Neutrophil (primary cell): Measurements from ENCODE around the gene NOD1.

Experiments
- H3K27ac ChIP-seq: fragments of 200-600 bp; sonication (generic); 2 replicates; pipeline ENCODE4 v1.5.1; 2016; ENCODE audit warnings: mild to moderate bottlenecking, moderate library complexity
- H3K27me3 ChIP-seq: fragments of 200-600 bp; sonication (generic); 2 replicates; pipeline ENCODE4 v1.6.0; 2016; ENCODE audit warnings: mild to moderate bottlenecking
- H3K36me3 ChIP-seq: fragments of 200-600 bp; sonication (generic); 2 replicates; pipeline ENCODE4 v1.5.1; 2017
- H3K4me1 ChIP-seq, 2 experiments: fragments of 200-600 bp in 1 of 2; sonication (generic) in 1 of 2; 1 replicate in 1 of 2; 2 replicates in 1 of 2; pipeline versions ENCODE4 v1.5.1 to v1.6.1; 2013 to 2016; ENCODE audit warnings: low read depth in 1 of 2, low read length in 1 of 2, mild to moderate bottlenecking in 1 of 2, moderate library complexity in 1 of 2; ENCODE audit not compliant: control insufficient read depth in 1 of 2, insufficient read depth in 1 of 2
- H3K4me3 ChIP-seq, 2 experiments: fragments of 200-600 bp in 1 of 2; sonication (generic) in 1 of 2; 1 replicate in 1 of 2; 2 replicates in 1 of 2; pipeline ENCODE4 v1.5.1; 2013 to 2016; ENCODE audit warnings: low read depth in 1 of 2, low read length in 1 of 2, mild to moderate bottlenecking in 1 of 2, moderate library complexity in 1 of 2
- H3K9me3 ChIP-seq: fragments of 200-600 bp; sonication (generic); 2 replicates; pipeline ENCODE4 v1.5.1; 2016
- CTCF ChIP-seq: fragments of 200-600 bp; sonication (generic); IDR thresholded peaks from 2 replicates; pipeline ENCODE4 v1.5.1; 2016; ENCODE audit warnings: antibody characterized with exemption

Gene NOD1

GRCh38 chr7:30396389-30396788 lies 82.2 kb downstream of the NOD1 start:
- Histone ChIP-seq H3K9me3 (no peaks in the 10 kb centered on the region), H3K36me3 (no peaks in the 10 kb centered on the region), H3K27ac (no peak overlapping the region), H3K4me3 (no peak overlapping the region), H3K4me1 (no peaks in the 10 kb centered on the region), H3K27me3 (no peaks in the 10 kb centered on the region)
- TF ChIP-seq CTCF: no peak

- Histone ChIP-seq H3K9me3 (no peaks in the 10 kb centered on the region), H3K27me3 (no peaks in the 10 kb centered on the region), H3K4me1 (no peaks in the 10 kb centered on the region), H3K27ac (no peak overlapping the region), H3K4me3 (no peak overlapping the region), H3K36me3 (no peaks in the 10 kb centered on the region)
- TF ChIP-seq CTCF: no peak
Observed at GRCh38 chr7:30395676-30396075, 82.9 kb downstream of the NOD1 start.

- TF ChIP-seq CTCF: no peak
- Histone ChIP-seq H3K4me1 (peaks cover 0 to 4% of the 10 kb centered on the region in 2 experiments), H3K27me3 (no peaks in the 10 kb centered on the region), H3K27ac (no peak overlapping the region), H3K36me3 (peaks cover 3% of the 10 kb centered on the region), H3K4me3 (no peak overlapping the region), H3K9me3 (no peaks in the 10 kb centered on the region)
Observed at GRCh38 chr7:30391806-30392205, 86.8 kb downstream of the NOD1 start.

- no peaks in the 10 kb centered on the region for H3K9me3 ChIP-seq
- peaks cover 0 to 4% of the 10 kb centered on the region in 2 experiments for H3K4me1 ChIP-seq
- H3K36me3 ChIP-seq: peaks cover 3% of the 10 kb centered on the region
- no peak for TF ChIP-seq CTCF
- no peak overlapping the region for H3K27ac ChIP-seq
- no peak overlapping the region for H3K4me3 ChIP-seq
- H3K27me3 ChIP-seq: no peaks in the 10 kb centered on the region
Observed at GRCh38 chr7:30390736-30391636, 87.6 kb downstream of the NOD1 start.

GRCh38 chr7:30389791-30390190 lies 88.8 kb downstream of the NOD1 start:
- Histone ChIP-seq H3K36me3 (peaks cover 3% of the 10 kb centered on the region), H3K27ac (no peak overlapping the region), H3K4me3 (no peak overlapping the region), H3K4me1 (peaks cover 0 to 4% of the 10 kb centered on the region in 2 experiments), H3K9me3 (no peaks in the 10 kb centered on the region), H3K27me3 (no peaks in the 10 kb centered on the region)
- no peak for TF ChIP-seq CTCF
